Fibroblast of villous mesenchyme (primary cell): ENCODE measurements around the gene COMT. TPM values are rescaled to one million over a fixed set of nuclear protein-coding genes. Genes with fewer than 3 reads are reported as not detected.
"Not testable (repeated sequence)": the region's sequence is repeated elsewhere in the genome, so short reads cannot be mapped to it uniquely, and the experiment has no call there.

Experiments
- DNase-seq: peaks from one replicate; pipeline ENCODE4 v3.0.0-alpha.2; 2010; ENCODE audit warnings: low read depth
- H3K4me3 ChIP-seq: 2 replicates; pipeline ENCODE4 v1.5.1; 2011; ENCODE audit warnings: low read depth, mild to moderate bottlenecking, low read length
- total RNA-seq: library from RNA; depleted of rRNA; stranded (reverse); fragments of >200 nt; gene quantifications from 2 replicates; pipeline ENCODE4 v1.2.3, GENCODE V29; 2012
- TF ChIP-seq, protein P1 (sequence below): IDR thresholded peaks from 2 replicates; pipeline ENCODE4 v1.5.1; 2012; ENCODE audit warnings: low read depth, mild to moderate bottlenecking, low read length; ENCODE audit not compliant: insufficient read depth

The COMT gene
- total RNA-seq, 1 donor: 173 TPM

- TF ChIP-seq, protein P1, sequence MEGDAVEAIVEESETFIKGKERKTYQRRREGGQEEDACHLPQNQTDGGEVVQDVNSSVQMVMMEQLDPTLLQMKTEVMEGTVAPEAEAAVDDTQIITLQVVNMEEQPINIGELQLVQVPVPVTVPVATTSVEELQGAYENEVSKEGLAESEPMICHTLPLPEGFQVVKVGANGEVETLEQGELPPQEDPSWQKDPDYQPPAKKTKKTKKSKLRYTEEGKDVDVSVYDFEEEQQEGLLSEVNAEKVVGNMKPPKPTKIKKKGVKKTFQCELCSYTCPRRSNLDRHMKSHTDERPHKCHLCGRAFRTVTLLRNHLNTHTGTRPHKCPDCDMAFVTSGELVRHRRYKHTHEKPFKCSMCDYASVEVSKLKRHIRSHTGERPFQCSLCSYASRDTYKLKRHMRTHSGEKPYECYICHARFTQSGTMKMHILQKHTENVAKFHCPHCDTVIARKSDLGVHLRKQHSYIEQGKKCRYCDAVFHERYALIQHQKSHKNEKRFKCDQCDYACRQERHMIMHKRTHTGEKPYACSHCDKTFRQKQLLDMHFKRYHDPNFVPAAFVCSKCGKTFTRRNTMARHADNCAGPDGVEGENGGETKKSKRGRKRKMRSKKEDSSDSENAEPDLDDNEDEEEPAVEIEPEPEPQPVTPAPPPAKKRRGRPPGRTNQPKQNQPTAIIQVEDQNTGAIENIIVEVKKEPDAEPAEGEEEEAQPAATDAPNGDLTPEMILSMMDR: no peak
- no peak for DNase-seq
- H3K4me3 ChIP-seq: no peak overlapping the region
Measured at GRCh38 chr22:19930551-19931486, 10.8 kb upstream of the COMT start.

DNA sequence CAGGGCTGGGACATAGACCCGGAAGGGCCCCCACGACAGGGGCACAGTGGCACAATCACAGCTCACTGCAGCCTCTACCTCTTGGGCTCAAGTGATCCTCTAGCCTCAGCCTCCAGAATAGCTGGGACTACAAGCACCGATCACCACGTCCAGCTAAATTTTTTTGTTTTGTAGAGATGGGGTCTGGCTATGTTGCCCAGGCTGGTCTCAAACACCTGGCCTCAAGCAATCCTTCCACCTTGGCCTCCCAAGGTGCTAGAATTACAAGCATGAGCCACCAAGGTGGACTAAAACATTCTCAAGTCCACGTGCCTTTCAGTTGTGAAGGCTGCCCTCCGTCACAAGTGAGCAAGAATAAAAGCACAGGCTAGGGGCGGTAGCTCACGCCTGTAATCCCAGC lies 10.1 kb upstream of the COMT start:
- no peak overlapping the region for H3K4me3 ChIP-seq
- no peak for DNase-seq
- TF ChIP-seq, protein P1: no peak

DNA sequence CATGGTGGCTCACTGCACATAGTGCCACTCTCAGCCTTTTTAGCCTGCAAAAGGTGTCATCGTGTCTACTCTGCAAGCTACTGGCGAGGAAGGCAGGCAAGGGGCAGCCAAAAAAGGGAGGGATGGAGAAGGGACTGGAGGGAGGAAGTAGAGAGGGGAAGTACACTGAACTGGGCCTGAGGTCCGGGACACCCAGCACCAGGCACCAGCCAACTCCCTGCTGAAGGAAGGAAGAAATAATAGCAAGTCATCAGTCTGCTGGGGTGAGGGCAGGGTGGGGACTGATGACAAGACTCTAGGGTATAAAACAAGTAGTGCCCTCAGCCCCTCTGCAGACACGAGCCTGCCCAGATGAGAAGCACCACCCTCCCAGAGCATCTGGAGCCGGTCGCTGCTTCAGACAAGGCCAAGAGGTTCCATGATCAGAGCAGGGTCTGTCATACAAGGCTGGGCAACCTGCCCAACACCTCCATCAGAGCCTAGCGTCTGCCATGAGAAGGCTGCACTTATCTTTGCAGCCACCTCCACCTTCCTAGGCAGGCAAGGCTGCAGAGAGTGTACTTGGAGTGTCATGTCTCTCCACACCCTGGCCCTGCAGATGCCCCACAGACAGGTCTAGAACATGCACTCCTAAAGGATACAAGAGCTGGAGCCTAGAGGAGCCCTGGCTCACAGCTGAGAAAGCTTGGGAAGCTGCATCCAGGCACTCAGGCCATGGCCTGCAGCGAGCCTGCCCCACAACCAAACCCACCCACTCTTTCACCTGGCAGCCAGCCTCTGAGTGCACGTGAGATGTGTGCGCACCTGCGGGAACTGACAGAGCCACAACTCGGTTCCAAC lies 9.0 kb upstream of the COMT start:
- TF ChIP-seq, protein P1: no peak
- DNase-seq: no peak
- no peak overlapping the region for H3K4me3 ChIP-seq

DNA sequence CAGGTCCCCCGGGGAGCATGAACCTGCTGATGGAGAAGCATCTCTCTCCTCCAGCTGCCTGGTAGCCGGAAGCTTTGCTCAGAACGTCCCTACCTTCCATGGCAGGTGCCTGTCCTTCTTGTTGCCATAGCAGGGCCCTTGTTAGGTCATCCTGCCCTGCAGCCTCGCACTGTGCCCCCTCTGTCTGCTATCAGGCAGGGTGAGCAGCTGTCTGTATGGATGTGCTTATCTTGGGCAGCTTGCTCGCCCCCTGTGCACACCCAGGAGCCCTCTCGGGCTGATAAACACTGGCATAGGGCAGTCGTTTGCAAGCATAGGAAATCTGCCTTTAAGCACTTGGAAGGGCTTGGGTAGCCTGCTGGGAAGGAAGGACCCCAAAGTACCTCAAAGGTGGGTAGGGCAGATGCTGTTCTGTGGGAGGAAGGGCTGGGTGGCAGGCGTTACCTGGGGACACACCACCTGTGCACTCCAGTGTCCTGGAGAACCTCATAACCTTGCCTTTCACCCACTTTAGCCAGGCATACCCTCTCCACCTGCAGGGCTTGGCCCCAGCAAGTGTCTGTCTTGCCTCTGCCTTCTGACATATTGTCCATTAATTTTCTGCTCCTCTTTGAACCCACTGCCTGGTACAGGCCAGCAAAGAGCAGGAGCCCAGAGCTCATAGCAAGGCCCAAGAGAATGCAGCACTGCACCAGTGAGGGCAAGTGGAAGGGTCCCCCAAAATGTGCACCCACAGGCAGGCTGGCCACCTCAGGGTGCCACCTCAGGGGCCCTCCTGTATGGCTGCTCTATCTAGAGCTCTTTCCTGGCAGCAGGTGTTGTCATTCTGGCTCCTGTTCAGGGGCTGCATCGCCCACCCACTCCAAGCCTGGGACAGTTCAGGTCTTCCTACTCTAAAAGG lies 8.0 kb upstream of the COMT start:
- TF ChIP-seq, protein P1: no peak
- H3K4me3 ChIP-seq: no peak overlapping the region
- DNase-seq: no peak

DNA sequence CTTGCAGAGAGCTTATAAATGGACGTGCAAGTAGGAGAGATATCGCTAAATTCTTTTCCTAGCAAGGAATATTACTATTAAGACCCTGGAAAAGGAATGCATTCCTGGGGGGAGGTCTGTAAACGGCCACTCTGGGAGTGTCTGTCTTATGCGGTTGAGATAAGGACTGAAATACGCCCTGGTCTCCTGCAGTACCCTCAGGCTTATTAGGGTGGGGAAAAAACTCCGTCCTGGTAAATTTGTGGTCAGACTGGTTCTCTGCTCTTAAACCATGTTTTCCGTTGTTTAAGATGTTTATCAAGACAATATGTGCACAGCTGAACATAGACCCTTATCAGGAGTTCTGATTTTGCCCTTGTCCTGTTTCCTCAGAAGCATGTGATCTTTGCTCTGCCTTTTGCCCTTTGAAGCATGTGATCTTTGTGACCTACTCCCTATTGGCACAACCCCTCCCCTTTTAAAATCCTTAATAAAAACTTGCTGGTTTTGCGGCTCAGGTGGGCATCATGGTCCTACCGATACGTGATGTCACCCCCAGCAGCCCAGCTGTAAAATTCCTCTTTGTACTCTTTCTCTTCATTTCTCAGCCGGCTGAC lies 6.4 kb upstream of the COMT start:
- DNase-seq, H3K4me3 ChIP-seq: not testable (repeated sequence)

DNA sequence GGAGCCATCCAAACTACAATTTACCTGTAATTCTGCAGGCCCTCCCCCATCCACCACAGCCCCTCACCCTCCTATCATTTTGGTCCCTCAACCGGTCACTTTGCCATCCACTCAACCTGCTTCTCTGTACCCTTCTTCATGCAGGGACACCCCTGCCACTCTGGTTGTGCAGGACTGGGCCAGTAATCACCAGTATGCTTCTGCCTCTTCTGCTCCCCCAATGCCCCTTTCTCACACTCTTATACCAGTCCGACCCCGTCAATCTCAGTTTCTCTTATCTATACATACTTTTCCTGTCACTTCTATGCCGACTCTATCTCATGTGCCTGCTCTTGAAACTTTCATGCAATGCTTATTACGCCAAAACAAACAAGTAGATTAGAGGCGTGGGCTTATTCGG lies 5.1 kb upstream of the COMT start:
- no peak for DNase-seq
- TF ChIP-seq, protein P1: no peak
- H3K4me3 ChIP-seq: no peak overlapping the region
